GM12872 (cell line): ENCODE results near the gene PTPRN2.

ENCODE experiments used
- TF ChIP-seq, protein P1 (sequence below): IDR thresholded peaks from 3 replicates; pipeline ENCODE4 v1.5.1; 2011; ENCODE audit warnings: low read depth, mild to moderate bottlenecking, low read length, moderate library complexity; ENCODE audit not compliant: insufficient read depth

The PTPRN2 gene

DNA sequence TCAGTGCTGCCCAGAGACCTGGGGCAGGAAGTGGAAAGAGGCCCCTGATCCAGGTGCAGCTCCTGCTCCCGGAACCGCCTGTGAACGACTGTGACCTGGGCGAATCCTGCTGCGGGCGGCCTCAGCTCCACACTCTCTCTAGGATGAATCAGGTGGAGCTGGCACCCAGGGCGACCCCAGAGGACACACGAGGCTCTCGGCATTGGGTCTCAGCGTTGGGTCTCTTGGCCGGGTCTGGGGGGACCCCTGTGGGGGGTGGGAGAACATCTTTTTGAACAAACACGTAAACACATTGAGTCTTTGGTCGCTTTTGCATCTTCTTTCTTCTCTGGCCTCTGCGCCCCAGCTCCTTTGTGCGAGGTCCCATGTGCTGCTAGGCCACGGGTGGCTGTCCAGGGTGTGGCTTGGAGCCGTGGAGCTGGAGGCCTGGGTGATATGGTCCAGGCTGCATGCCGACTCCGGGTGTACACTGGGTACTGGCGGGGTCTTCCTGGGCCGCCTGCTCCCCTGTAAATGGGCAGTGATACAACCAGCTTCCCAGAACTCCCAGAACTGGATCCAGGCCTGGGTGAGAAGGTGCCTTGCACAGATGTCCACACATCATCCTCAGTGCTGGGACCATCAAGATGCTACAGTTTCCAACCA lies 815.0 kb downstream of the PTPRN2 start:
- TF ChIP-seq, protein P1, sequence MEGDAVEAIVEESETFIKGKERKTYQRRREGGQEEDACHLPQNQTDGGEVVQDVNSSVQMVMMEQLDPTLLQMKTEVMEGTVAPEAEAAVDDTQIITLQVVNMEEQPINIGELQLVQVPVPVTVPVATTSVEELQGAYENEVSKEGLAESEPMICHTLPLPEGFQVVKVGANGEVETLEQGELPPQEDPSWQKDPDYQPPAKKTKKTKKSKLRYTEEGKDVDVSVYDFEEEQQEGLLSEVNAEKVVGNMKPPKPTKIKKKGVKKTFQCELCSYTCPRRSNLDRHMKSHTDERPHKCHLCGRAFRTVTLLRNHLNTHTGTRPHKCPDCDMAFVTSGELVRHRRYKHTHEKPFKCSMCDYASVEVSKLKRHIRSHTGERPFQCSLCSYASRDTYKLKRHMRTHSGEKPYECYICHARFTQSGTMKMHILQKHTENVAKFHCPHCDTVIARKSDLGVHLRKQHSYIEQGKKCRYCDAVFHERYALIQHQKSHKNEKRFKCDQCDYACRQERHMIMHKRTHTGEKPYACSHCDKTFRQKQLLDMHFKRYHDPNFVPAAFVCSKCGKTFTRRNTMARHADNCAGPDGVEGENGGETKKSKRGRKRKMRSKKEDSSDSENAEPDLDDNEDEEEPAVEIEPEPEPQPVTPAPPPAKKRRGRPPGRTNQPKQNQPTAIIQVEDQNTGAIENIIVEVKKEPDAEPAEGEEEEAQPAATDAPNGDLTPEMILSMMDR: no peak

DNA sequence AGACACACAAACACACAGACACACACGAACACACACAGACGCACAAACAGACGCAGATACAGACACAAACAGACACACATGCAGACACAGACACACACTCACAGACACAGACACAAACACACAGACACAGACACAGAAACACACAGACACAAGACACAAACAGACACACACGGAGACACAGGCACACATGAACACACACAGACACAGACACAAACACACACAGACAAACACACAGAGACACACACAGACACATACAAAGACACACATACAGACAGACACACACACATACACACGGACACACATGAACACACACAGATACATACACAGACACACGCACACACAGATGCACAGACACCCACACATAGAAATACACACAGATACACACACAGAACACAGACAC lies 815.9 kb downstream of the PTPRN2 start:
- TF ChIP-seq, protein P1: no peak

DNA sequence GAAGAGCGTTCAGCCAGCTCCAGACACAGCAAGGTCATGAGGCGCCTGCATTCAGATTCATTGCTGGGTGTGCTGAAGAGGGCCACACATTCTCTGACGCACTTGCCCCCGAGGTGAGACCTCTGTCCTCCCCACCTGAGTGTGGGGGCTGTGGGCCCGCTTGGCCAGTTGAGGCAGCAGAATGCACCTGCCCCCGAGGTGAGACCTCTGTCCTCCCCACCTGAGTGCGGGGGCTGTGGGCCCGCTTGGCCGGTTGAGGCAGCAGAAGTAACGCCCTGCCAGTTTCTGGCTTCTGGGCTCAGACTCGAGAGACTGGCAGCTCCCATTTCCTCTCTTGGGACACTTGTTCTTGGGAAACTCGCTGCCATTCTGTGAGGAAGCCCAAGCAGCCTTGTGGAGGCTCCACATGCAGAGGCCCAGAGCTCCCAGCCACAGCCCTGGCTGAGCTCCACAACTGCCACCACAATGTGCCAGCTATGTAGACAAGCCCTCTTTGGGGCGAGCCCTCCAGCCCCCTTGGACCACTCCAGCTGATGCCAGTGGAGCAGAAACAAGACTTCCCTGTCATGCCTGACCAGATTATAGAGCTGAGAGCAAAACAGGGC lies 816.8 kb downstream of the PTPRN2 start:
- TF ChIP-seq, protein P1: no peak

DNA sequence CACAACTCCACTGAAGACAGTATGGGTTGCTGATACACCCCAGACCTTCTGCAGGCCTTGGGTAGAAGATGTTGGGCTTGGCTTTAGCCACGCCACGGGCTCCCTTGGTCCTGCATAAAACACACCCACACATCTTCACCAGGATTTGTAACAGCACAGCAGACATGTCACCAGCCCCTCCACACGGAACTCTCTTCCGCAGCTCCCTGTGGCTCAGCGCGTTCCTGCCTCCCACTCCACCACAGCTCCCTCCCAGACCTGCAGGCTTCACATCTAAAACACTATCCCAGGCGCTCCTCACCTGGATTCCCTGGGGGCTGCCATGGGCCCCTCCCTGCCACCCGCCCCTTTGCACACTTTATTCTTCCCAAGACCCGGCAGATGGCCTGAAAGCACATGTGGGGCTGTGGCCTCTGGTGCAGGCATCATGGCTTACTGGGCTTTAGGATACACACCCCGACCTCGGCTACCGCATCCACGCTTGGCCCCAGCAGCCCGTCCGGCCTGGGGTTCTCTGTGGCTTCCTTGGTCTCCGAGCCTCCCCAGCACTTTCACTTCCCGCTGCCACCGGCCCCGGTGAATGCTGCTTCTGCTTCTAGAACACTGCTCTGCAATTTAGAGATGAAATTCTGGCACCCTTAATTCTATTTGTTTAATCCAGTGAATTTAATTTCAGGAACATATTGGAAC lies 818.0 kb downstream of the PTPRN2 start:
- TF ChIP-seq, protein P1: no peak

DNA sequence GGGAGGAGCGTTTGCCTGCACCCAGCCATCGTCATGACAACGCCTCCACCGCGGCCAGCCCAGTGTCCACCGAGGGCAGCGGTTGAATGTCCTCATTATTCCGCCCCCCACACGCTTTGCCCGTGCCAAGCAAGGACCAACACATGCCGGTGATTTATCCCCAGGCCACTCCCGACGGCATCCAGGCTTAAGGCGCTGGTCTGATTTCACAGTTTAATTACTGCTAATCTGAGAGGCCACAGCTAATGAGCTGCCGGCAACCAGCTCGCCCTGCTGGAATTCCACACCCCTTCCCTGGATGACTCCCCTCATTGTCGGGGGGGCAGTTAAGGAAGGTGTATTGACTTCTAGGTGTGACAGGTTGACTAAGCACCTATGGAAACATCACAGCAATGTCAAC lies 818.5 kb downstream of the PTPRN2 start:
- TF ChIP-seq, protein P1: no peak

DNA sequence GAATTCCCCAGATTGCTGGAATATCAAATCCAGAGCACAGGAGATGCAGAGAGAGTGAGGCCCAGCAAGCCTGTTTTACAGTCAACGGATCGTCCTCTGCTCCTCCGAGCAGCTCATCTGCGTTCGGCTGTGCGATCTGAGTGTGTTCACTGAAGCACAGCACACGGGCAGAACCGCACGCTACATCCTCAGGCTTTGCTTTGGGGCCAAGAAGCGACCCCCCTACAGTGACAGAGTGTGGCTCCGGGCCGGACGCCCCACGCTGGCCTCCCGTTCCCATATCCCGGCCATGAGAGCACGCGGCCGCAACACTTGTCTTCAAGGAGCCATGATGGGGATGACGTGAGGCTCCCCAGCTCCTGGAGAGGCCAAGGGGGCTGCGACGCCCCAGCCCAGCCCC lies 819.4 kb downstream of the PTPRN2 start:
- TF ChIP-seq, protein P1: no peak

DNA sequence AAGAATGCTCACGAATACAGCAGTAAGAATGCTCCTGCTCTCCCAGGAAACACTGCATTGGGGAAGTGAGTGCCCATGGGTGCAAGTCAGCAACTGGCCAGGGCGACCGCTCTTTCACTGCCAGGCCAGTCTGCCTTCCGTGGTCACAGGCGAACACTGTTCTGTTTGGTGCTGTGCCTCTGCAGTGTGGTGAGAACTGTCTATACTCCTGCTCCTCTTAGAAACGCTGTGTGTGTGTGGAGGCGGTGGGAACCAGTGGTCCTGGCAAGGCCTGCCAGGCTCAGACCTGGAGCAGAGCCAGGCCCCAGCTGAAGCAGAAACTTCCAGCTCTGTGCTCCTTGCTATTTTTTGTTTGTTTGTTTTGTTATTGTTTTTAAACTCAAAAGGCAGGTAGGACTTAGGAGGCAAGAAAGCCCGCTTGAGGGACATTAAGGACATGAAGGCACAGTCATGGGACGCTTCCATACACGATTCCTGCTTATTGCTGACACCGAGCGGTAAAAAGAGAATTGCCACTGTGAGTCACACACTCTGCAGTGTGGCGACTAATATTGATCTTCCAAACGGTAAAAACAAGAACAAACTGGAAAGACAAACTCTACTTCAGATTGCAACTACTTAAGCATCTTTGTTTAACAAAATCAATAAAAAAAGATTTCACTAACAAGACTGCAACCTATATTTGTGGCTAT lies 820.0 kb downstream of the PTPRN2 start:
- TF ChIP-seq, protein P1: no peak
